ENCODE measurements around the gene KIF5C. TPM values are rescaled to one million over a fixed set of nuclear protein-coding genes. Genes with fewer than 3 reads are reported as not detected.
A peak's percentile ranks its signal among the peaks of the same experiment; 100 is the strongest.

Gene KIF5C
- polyA plus RNA-seq (2013), result 0.09 TPM

DNA sequence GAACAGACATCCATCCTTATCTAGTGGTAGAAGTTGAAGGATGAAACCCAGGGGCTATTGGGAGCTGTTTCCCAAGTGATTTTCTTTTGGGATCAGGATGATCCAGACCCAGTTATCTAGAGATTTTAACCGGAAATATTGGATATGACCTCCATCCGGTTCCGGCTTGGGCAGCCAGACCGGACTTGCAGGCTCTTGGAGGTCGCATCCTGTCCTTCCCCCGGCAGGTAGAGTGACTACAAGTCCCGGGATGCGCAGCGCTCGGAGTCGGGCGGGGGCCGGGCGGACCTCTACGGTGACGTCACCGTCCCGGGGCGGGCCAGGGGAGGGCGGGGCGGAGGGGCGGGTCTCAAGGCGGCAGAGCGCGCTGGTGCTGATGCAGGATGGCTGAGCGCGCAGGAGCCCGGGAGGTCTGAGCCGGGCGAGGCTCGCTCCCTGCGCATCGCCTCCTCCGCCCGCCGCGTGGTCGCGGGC, at the start of gene KIF5C:
TSS of gene KIF5C (plus strand) at position 360 of the 474 bp plus-strand sequence. CDS start 391 bp downstream, outside the sequence.
- H3K36me3 ChIP-seq (ENCODE audit: control insufficient read depth in 4 of 4, insufficient read depth in 4 of 4, low read length in 3 of 4), result no peaks in the 10 kb centered on the region
- CTCF ChIA-PET, result no interaction called here
- peaks cover 16 to 61% (median 28%) of the 10 kb centered on the region in 5 experiments for H3K27me3 ChIP-seq (replicated peaks in 2 of 5; ENCODE audit: control insufficient read depth in 4 of 5, insufficient read depth in 5 of 5, low read length in 4 of 5)
- H3K4me3 ChIP-seq (ENCODE audit: control insufficient read depth in 1 of 7, extremely low read depth in 1 of 7, insufficient read depth in 4 of 7, low read depth in 2 of 7, low read length in 6 of 7), result peak within 1 kb of the TSS in 6 of 7 experiments; percentile 31 to 64 (median 38)
- peaks cover 0 to 3% (median 0%) of the 10 kb centered on the region in 5 experiments for H3K9me3 ChIP-seq (ENCODE audit: control extremely low read depth in 1 of 5, control insufficient read depth in 4 of 5, insufficient read depth in 2 of 5, low read depth in 1 of 5, low read length in 4 of 5)
- no peak within 1 kb of the TSS for H3K27ac ChIP-seq (ENCODE audit: insufficient read depth in 1 of 2, low read depth in 1 of 2, low read length in 2 of 2, poor library complexity in 1 of 2, severe bottlenecking in 2 of 2)
- 2% methylated on average over 19 of the region's 39 CpGs for WGBS (ENCODE audit: insufficient coverage)
- DNase-seq, result peak; percentile 63 to 78 (median 73)
- POLR2A ChIA-PET, result no interaction called here
- H3K4me1 ChIP-seq (ENCODE audit: control extremely low read depth in 1 of 4, control insufficient read depth in 4 of 4, insufficient read depth in 4 of 4, low read length in 3 of 4), result peaks cover 0 to 19% (median 12%) of the 10 kb centered on the region in 4 experiments

DNA sequence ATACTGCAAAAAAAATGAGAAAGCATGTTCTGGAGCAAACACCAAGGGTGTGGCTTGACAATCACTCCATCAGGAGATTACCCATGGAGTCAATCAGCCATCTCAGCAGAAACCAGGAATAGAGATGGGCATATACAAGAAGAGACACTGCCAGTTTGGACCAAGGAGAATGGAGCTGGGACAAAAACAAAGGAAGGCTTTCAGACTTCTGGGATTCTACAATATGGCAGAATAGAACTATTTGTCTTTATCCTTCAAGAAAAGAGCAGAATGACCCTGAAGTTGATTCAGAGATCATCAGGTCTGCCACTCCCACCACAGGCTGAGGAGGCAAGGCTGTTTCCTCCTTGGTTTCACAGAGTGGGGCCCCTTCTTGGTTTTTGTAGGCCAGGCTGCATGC, 48.2 kb upstream of the KIF5C start:
- ChIA-PET CTCF (no interaction called here), POLR2A (no interaction called here)
- Histone ChIP-seq H3K4me3 (ENCODE audit: control insufficient read depth in 1 of 7, extremely low read depth in 1 of 7, insufficient read depth in 4 of 7, low read depth in 2 of 7, low read length in 6 of 7) (no peak overlapping the region), H3K4me1 (ENCODE audit: control extremely low read depth in 1 of 4, control insufficient read depth in 4 of 4, insufficient read depth in 4 of 4, low read length in 3 of 4) (no peaks in the 10 kb centered on the region), H3K9me3 (ENCODE audit: control extremely low read depth in 1 of 5, control insufficient read depth in 4 of 5, insufficient read depth in 2 of 5, low read depth in 1 of 5, low read length in 4 of 5) (no peaks in the 10 kb centered on the region), H3K36me3 (ENCODE audit: control insufficient read depth in 4 of 4, insufficient read depth in 4 of 4, low read length in 3 of 4) (no peaks in the 10 kb centered on the region), H3K27ac (ENCODE audit: insufficient read depth in 1 of 2, low read depth in 1 of 2, low read length in 2 of 2, poor library complexity in 1 of 2, severe bottlenecking in 2 of 2) (no peak overlapping the region), H3K27me3 (replicated peaks in 2 of 5; ENCODE audit: control insufficient read depth in 4 of 5, insufficient read depth in 5 of 5, low read length in 4 of 5) (no peaks in the 10 kb centered on the region)
- no peak for DNase-seq

DNA sequence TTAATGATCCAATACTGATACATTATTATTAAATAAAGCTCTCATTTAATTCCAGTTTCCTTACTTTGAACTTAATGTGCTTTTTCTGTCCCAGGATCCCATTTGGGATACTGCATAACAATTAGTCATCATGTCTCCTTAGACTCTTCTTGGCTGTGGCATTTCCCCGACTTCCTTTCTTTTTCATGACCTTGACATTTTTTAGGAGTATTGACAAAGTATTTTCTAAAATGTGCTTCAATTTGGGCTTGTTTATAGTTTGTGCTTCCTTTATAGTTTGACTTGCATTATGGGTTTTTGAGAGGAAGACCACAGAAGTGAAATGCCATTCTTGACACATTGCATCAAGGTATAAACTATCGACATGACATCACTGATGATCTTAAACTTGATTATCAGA, 46.1 kb upstream of the KIF5C start:
- no peak for DNase-seq
- no peak overlapping the region for H3K27ac ChIP-seq (ENCODE audit: insufficient read depth in 1 of 2, low read depth in 1 of 2, low read length in 2 of 2, poor library complexity in 1 of 2, severe bottlenecking in 2 of 2)

DNA sequence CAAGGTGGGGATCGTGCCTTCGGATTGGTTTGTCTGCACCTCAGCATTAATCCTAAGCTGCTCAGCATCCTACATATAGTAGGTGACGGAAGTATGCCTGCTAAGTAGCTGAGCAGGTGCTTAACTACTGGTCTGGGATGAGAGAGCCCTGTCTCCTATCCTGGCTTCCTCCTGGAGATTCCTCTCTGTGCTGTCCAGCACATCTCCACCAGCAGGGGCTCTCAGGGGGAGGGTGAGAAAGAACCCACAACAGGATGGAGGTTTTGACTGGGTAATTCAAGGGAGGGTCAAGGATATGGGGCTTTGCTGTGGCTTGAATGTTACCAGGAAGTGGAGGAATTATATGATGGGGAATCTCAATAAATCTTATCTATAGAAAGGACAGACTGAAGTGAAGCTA, 45.4 kb upstream of the KIF5C start:
- Histone ChIP-seq H3K4me3 (ENCODE audit: control insufficient read depth in 1 of 7, extremely low read depth in 1 of 7, insufficient read depth in 4 of 7, low read depth in 2 of 7, low read length in 6 of 7) (no peak overlapping the region), H3K4me1 (ENCODE audit: control extremely low read depth in 1 of 4, control insufficient read depth in 4 of 4, insufficient read depth in 4 of 4, low read length in 3 of 4) (no peaks in the 10 kb centered on the region), H3K27ac (ENCODE audit: insufficient read depth in 1 of 2, low read depth in 1 of 2, low read length in 2 of 2, poor library complexity in 1 of 2, severe bottlenecking in 2 of 2) (no peak overlapping the region), H3K9me3 (ENCODE audit: control extremely low read depth in 1 of 5, control insufficient read depth in 4 of 5, insufficient read depth in 2 of 5, low read depth in 1 of 5, low read length in 4 of 5) (no peaks in the 10 kb centered on the region), H3K36me3 (ENCODE audit: control insufficient read depth in 4 of 4, insufficient read depth in 4 of 4, low read length in 3 of 4) (no peaks in the 10 kb centered on the region), H3K27me3 (replicated peaks in 2 of 5; ENCODE audit: control insufficient read depth in 4 of 5, insufficient read depth in 5 of 5, low read length in 4 of 5) (peaks cover 0 to 2% (median 0%) of the 10 kb centered on the region in 5 experiments)
- WGBS (ENCODE audit: insufficient coverage), result 74% methylated on average over 3 of the region's 3 CpGs
- no peak for DNase-seq
- POLR2A ChIA-PET, result no interaction called here
- CTCF ChIA-PET, result no interaction called here

More for the DNA sequence above, 46.1 kb upstream of the KIF5C start:
- H3K27me3 ChIP-seq (replicated peaks in 2 of 5; ENCODE audit: control insufficient read depth in 4 of 5, insufficient read depth in 5 of 5, low read length in 4 of 5), result peaks cover 0 to 2% (median 0%) of the 10 kb centered on the region in 5 experiments
- H3K36me3 ChIP-seq (ENCODE audit: control insufficient read depth in 4 of 4, insufficient read depth in 4 of 4, low read length in 3 of 4), result no peaks in the 10 kb centered on the region
- no peaks in the 10 kb centered on the region for H3K4me1 ChIP-seq (ENCODE audit: control extremely low read depth in 1 of 4, control insufficient read depth in 4 of 4, insufficient read depth in 4 of 4, low read length in 3 of 4)
- POLR2A ChIA-PET, result no interaction called here
- H3K4me3 ChIP-seq (ENCODE audit: control insufficient read depth in 1 of 7, extremely low read depth in 1 of 7, insufficient read depth in 4 of 7, low read depth in 2 of 7, low read length in 6 of 7), result no peak overlapping the region
- CTCF ChIA-PET, result no interaction called here
- WGBS (ENCODE audit: insufficient coverage), result no CpG with 5 or more reads among the region's 2 CpGs
- no peaks in the 10 kb centered on the region for H3K9me3 ChIP-seq (ENCODE audit: control extremely low read depth in 1 of 5, control insufficient read depth in 4 of 5, insufficient read depth in 2 of 5, low read depth in 1 of 5, low read length in 4 of 5)

DNA sequence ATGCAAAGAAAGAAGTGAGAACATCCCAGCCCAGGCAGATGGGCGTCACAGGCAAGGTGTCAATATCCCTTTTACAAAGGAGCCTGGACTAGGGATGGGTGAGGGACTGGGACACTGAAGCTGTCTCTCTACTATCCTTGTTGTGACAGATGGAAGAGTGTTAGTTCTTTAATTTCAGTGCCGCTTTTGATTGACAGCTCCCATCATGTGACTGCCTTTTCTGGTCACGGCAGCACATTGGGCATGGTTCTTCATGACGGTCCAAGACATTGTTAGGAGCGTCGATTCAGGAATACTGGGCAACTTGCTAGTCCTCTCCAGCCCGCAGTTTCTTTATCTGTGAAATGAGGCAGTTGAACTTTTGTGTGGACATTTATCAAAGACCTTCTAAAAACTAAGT, 42.4 kb upstream of the KIF5C start:
- Histone ChIP-seq H3K27me3 (replicated peaks in 2 of 5; ENCODE audit: control insufficient read depth in 4 of 5, insufficient read depth in 5 of 5, low read length in 4 of 5) (peaks cover 0 to 4% (median 0%) of the 10 kb centered on the region in 5 experiments), H3K36me3 (ENCODE audit: control insufficient read depth in 4 of 4, insufficient read depth in 4 of 4, low read length in 3 of 4) (no peaks in the 10 kb centered on the region), H3K27ac (ENCODE audit: insufficient read depth in 1 of 2, low read depth in 1 of 2, low read length in 2 of 2, poor library complexity in 1 of 2, severe bottlenecking in 2 of 2) (no peak overlapping the region), H3K4me1 (ENCODE audit: control extremely low read depth in 1 of 4, control insufficient read depth in 4 of 4, insufficient read depth in 4 of 4, low read length in 3 of 4) (no peaks in the 10 kb centered on the region), H3K4me3 (ENCODE audit: control insufficient read depth in 1 of 7, extremely low read depth in 1 of 7, insufficient read depth in 4 of 7, low read depth in 2 of 7, low read length in 6 of 7) (no peak overlapping the region), H3K9me3 (ENCODE audit: control extremely low read depth in 1 of 5, control insufficient read depth in 4 of 5, insufficient read depth in 2 of 5, low read depth in 1 of 5, low read length in 4 of 5) (no peaks in the 10 kb centered on the region)
- POLR2A ChIA-PET, result no interaction called here
- 94% methylated on average over 6 of the region's 7 CpGs for WGBS (ENCODE audit: insufficient coverage)
- CTCF ChIA-PET, result interaction anchor here (0.8 kb wide), 1 partner anchor 15 kb away, joined by 3 read pairs; no protein-coding TSS in a partner anchor
- DNase-seq, result no peak

DNA sequence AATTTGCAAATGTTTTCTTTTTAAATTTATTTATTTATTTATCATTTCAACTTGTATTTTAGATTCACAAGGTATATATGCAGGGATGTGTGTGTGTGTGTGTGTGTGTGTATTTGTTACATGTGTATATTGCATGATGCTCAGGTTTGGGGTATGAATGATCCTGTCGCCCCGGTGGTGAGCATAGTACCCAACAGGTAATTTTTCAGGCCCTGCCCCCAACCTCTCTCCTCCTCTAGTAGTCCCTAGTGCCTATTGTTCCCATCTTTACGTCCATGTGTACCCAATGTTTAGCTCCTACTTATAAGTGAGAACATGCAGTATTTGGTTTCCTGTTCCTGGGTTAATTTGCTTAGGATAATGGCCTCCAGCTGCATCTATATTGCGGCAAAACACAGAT, 33.0 kb upstream of the KIF5C start:
- H3K4me1 ChIP-seq (ENCODE audit: control extremely low read depth in 1 of 4, control insufficient read depth in 4 of 4, insufficient read depth in 4 of 4, low read length in 3 of 4), result no peaks in the 10 kb centered on the region
- POLR2A ChIA-PET, result no interaction called here
- no peak overlapping the region for H3K4me3 ChIP-seq (ENCODE audit: control insufficient read depth in 1 of 7, extremely low read depth in 1 of 7, insufficient read depth in 4 of 7, low read depth in 2 of 7, low read length in 6 of 7)
- DNase-seq, result no peak
- H3K36me3 ChIP-seq (ENCODE audit: control insufficient read depth in 4 of 4, insufficient read depth in 4 of 4, low read length in 3 of 4), result no peaks in the 10 kb centered on the region
- no peaks in the 10 kb centered on the region for H3K27me3 ChIP-seq (replicated peaks in 2 of 5; ENCODE audit: control insufficient read depth in 4 of 5, insufficient read depth in 5 of 5, low read length in 4 of 5)
- no peak overlapping the region for H3K27ac ChIP-seq (ENCODE audit: insufficient read depth in 1 of 2, low read depth in 1 of 2, low read length in 2 of 2, poor library complexity in 1 of 2, severe bottlenecking in 2 of 2)
- CTCF ChIA-PET, result no interaction called here
- H3K9me3 ChIP-seq (ENCODE audit: control extremely low read depth in 1 of 5, control insufficient read depth in 4 of 5, insufficient read depth in 2 of 5, low read depth in 1 of 5, low read length in 4 of 5), result peaks cover 0 to 5% (median 0%) of the 10 kb centered on the region in 5 experiments
- WGBS (ENCODE audit: insufficient coverage), result no CpG with 5 or more reads among the region's 4 CpGs

DNA sequence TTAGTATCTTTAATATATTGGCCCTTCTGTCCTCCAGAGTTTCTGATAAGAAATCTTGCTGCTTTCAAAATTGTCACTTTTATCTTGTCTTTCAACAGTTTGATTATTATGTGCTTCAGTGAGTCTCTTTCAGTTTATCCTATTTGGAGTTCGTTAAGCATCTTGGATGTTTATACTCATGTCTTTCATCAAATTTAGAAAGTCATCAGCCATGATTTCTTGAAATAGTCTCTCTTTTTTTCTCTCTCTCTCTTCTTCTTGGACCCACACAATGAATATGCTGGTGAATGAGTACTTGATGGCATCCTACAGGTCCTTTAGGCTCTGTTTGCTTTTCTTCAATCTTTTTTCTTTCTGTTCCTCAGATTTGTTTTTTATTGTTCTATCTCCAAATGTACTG, 26.9 kb upstream of the KIF5C start:
- DNase-seq, result no peak
- peaks cover 0 to 3% (median 0%) of the 10 kb centered on the region in 5 experiments for H3K27me3 ChIP-seq (replicated peaks in 2 of 5; ENCODE audit: control insufficient read depth in 4 of 5, insufficient read depth in 5 of 5, low read length in 4 of 5)
- POLR2A ChIA-PET, result no interaction called here

More for the DNA sequence above, 26.9 kb upstream of the KIF5C start:
- peaks cover 0 to 10% (median 3%) of the 10 kb centered on the region in 5 experiments for H3K9me3 ChIP-seq (ENCODE audit: control extremely low read depth in 1 of 5, control insufficient read depth in 4 of 5, insufficient read depth in 2 of 5, low read depth in 1 of 5, low read length in 4 of 5)
- no peak overlapping the region for H3K27ac ChIP-seq (ENCODE audit: insufficient read depth in 1 of 2, low read depth in 1 of 2, low read length in 2 of 2, poor library complexity in 1 of 2, severe bottlenecking in 2 of 2)
- CTCF ChIA-PET, result no interaction called here
- no CpG with 5 or more reads among the region's 1 CpG for WGBS (ENCODE audit: insufficient coverage)
- no peak overlapping the region for H3K4me3 ChIP-seq (ENCODE audit: control insufficient read depth in 1 of 7, extremely low read depth in 1 of 7, insufficient read depth in 4 of 7, low read depth in 2 of 7, low read length in 6 of 7)
- H3K4me1 ChIP-seq (ENCODE audit: control extremely low read depth in 1 of 4, control insufficient read depth in 4 of 4, insufficient read depth in 4 of 4, low read length in 3 of 4), result no peaks in the 10 kb centered on the region
- no peaks in the 10 kb centered on the region for H3K36me3 ChIP-seq (ENCODE audit: control insufficient read depth in 4 of 4, insufficient read depth in 4 of 4, low read length in 3 of 4)

All from common myeloid progenitor, CD34-positive (primary cell).